Heart left ventricle (tissue), 16 donors: ENCODE data around the gene HK2. TPM values are rescaled to one million over a fixed set of nuclear protein-coding genes. Genes with fewer than 3 reads are reported as not detected.
A peak's percentile ranks its signal among the peaks of the same experiment; 100 is the strongest.

ENCODE experiments used
- ATAC-seq, 4 donors: fragments of 200-7000 bp; cut with Tn5 transposase; one replicate each; pipeline ENCODE4 v1.9.1; 2020 to 2022; ENCODE audit warnings: moderate library complexity in 4 of 4, mild to moderate bottlenecking in 3 of 4, moderate number of reproducible peaks in 1 of 4
- DNase-seq, 5 donors: peaks; one replicate each; pipeline ENCODE4 v3.0.0-alpha.2; 2020
- H3K27ac ChIP-seq, 12 donors: fragments of 200-600 bp; sonication (generic) in 4 of 12; one replicate each; pipeline versions ENCODE4 v1.5.0 to v1.8.0; 2016 to 2022; ENCODE audit warnings: mild to moderate bottlenecking in 2 of 12
- H3K27me3 ChIP-seq, 9 donors: fragments of 200-600 bp; sonication (generic) in 2 of 9; one replicate each; pipeline versions ENCODE4 v1.5.1 to v1.8.0; 2016 to 2022; ENCODE audit warnings: mild to moderate bottlenecking in 3 of 9
- H3K36me3 ChIP-seq, 9 donors: fragments of 200-600 bp; sonication (generic) in 2 of 9; one replicate each; pipeline versions ENCODE4 v1.5.0 to v1.8.0; 2018 to 2022; ENCODE audit warnings: mild to moderate bottlenecking in 2 of 9
- H3K4me1 ChIP-seq, 12 donors: fragments of 200-600 bp; sonication (generic) in 4 of 12; one replicate each; pipeline versions ENCODE4 v1.5.0 to v1.8.0; 2016 to 2022; ENCODE audit warnings: mild to moderate bottlenecking in 3 of 12
- H3K4me3 ChIP-seq, 12 donors: fragments of 200-600 bp; sonication (generic) in 4 of 12; one replicate each; pipeline versions ENCODE4 v1.5.0 to v1.8.0; 2017 to 2022; ENCODE audit warnings: mild to moderate bottlenecking in 9 of 12, moderate library complexity in 4 of 12
- H3K9me3 ChIP-seq, 12 donors: fragments of 200-600 bp; sonication (generic) in 4 of 12; one replicate each; pipeline versions ENCODE4 v1.5.0 to v1.8.0; 2016 to 2022; ENCODE audit warnings: mild to moderate bottlenecking in 1 of 12
- CTCF ChIP-seq, 12 donors: fragments of 200-600 bp; sonication (generic) in 4 of 12; IDR thresholded peaks; one replicate each; pipeline versions ENCODE4 v1.5.0 to v1.8.0; 2018 to 2022; ENCODE audit warnings: antibody characterized with exemption in 12 of 12, mild to moderate bottlenecking in 5 of 12
- POLR2A ChIP-seq, 2 donors: fragments of 450-650 bp; IDR thresholded peaks; one replicate each; pipeline ENCODE4 v1.6.1; 2017; ENCODE audit warnings: antibody characterized with exemption in 2 of 2, mild to moderate bottlenecking in 2 of 2, moderate library complexity in 2 of 2
- WGBS, 4 donors: extraction: QIAGEN DNeasy Blood & Tissue Kit in 2 of 4; methylation state at CpG; one replicate each; pipeline versions ENCODE4 v1.1.5 to v1.1.7; 2013 to 2018; 5-methylcytosine and 5-hydroxymethylcytosine counted together
- intact Hi-C, 10 donors: fragments of 100-400 bp; cut with DNase I; formaldehyde crosslinking; loops; one replicate each; pipeline versions ENCODE4 v1.11.1 to v1.14.2; 2022
- polyA plus RNA-seq, 2 donors: library from polyadenylated mRNA; stranded (reverse); fragments of 200-250 nt; gene quantifications; one replicate each; pipeline ENCODE4 v1.2.3, GENCODE V29; 2013
- total RNA-seq, 9 donors: library from RNA; depleted of rRNA in 2 of 9; stranded (reverse); fragments of >200 nt in 2 of 9; fragmentation: NEBNext Ultra II Directional in 3 of 9; extraction: Animal tissue kit (Norgen Biotek cat#: 25700) in 3 of 9; gene quantifications; one replicate each; pipeline versions ENCODE4 v1.1.0 to v1.2.4, GENCODE V29; 2016 to 2023
- donor health status: ischemic (EF 13 %, LVEDD 7.1; RV severe dilation, severe dysfunction).
- donor health status: healthy with polysubstance abuse.
- donor health status: DM: no; HTN: yes; CAD: no.
- donor health status: DM: no; HTN: no; CAD: no.
- donor health status: ischemic (EF 25% LVEDD 6.9; RV normal size, moderate dysfunction).
- donor health status: ischemic (EF 25% LVEDD 5.7; RV mildly dilated, moderate dysfunction).
- donor health status: healthy.
- donor health status: DM: yes; HTN: yes; CAD: no.
- donor health status: ischemic (EF 35%, LVEDD 5.7; RV mildly dilated, moderate dysfunction).
- donor health status: nonischemic (EF 11% LVEDD 7.7; RV severe dilation, severe dysfunction).
- donor health status: DM: yes; HTN: yes; CAD: no.
- donor health status: PGD.
- donor health status: ischemic (EF 29% LVEDD 5.4; RV normal size, mild dysfunction).
- donor health status: nonischemic (EF 23%, LVEDD 6.1; RV moderate dilation, normal function).

The HK2 gene
- total and polyA plus RNA-seq, 11 donors = 1.9 to 31.5 (median 16.3) TPM

DNA sequence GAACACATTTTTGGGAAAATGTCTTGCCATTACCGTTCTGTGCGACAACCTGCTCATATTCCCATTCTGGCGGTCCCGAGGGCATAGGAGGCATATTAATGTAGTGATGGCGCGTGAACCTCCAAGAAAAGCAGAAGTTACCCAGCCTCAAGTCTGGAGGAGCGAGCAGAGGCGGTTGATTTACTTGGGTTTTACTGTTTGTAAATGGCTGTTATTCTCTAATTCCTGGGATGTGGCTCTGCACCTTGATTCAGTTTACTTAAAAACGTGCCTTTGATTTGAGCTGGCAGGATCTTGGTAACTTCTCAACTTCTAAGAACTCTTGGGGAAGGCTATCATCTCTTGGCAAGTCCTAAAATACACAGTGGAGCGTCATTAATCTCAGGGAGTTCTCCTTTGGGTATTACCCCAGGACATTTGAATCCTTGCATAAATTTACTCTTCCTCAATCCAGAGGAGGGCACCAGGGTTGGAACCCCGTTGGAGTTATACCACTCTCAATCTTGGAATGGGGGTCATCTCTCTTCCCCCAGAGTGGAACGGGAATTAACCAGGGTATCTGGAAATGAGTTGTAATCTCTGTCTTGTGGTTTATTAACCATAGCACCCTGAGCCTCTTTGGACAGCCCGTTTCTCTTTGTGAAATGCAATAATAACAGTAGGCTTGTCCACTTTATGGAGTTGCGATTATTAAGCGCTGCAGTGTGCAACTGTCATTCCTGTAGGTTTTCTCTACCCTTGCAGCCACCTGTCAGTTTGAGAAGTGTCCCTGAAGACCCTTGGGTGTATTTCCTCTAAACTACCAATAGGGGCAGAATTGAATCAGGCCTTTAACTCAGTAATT is 2.1 kb downstream of the HK2 start:
- Histone ChIP-seq H3K27ac (peak overlapping the region in 6 of 12 donors; percentile 15 to 89 (median 57)), H3K27me3 (peaks cover 0 to 19% (median 0%) of the 10 kb centered on the region in 9 donors), H3K9me3 (no peaks in the 10 kb centered on the region), H3K4me1 (peaks cover 0 to 52% (median 12%) of the 10 kb centered on the region in 12 donors), H3K4me3 (peak overlapping the region; percentile 38 to 83 (median 60)), H3K36me3 (no peaks in the 10 kb centered on the region)
- no peak for TF ChIP-seq POLR2A (IDR thresholded peaks at IDR 0.05)
- peak; percentile 47 to 73 (median 64) for TF ChIP-seq CTCF (IDR thresholded peaks at IDR 0.05)
- 18 to 24% (median 22%) methylated on average over 15 of the region's 15 CpGs for WGBS, 4 donors
- DNase-seq (no peak), ATAC-seq (no peak)
- intact Hi-C loops = loop anchor here in 4 of 10 donors (2.0 to 5.0 kb wide), 3 partner anchors 36 to 119 kb away; no protein-coding TSS in a partner anchor

DNA sequence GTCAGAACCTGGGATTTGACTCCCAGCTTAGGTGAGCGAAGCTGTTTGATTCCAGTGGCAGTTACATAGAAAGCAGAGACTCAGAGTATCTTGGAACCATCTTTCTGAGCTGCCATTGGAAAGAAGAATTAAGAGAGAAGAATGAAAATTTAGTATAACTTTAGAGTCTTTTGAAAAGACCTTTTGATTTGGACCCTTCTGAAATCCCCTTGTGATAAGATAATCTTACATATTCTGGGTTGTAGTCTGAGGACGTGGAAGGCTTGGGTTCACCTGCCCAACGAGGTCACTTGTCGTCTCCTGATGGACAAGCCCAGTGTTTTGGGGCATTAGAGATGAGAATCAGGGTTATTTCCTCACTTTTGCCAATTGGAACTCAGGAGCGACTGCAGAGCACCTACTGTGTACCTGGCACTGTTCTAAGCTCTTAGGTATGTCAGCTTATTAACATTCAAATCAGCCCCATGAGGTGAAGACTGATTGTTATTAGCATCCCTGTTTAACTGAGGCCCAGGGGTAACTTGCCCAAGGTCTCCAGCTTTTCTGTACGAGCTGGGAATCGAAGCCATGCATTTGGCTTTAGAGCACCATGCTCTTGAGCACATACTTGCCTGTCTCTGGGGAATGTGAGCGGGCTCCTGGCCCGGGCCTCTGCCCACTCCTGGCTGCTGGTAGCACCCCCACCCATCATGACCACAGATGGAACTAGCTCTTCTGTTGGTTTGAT is 2.9 kb downstream of the HK2 start:
- H3K27ac ChIP-seq = peak overlapping the region in 2 of 12 donors; percentile 26 to 89
- 48 to 60% (median 53%) methylated on average over 9 of the region's 9 CpGs for WGBS, 4 donors
- TF ChIP-seq CTCF (IDR thresholded peaks at IDR 0.05) = no peak
- no peak for TF ChIP-seq POLR2A (IDR thresholded peaks at IDR 0.05)
- peak overlapping the region in 1 of 12 donors; percentile 77 for H3K4me3 ChIP-seq
- H3K9me3 ChIP-seq = no peaks in the 10 kb centered on the region
- DNase-seq (no peak), ATAC-seq (no peak)
- intact Hi-C loops = loop anchor here in 4 of 10 donors (2.0 to 5.0 kb wide), 3 partner anchors 35 to 120 kb away; no protein-coding TSS in a partner anchor
- peaks cover 0 to 19% (median 0%) of the 10 kb centered on the region in 9 donors for H3K27me3 ChIP-seq
- no peaks in the 10 kb centered on the region for H3K36me3 ChIP-seq
- peaks cover 0 to 59% (median 14%) of the 10 kb centered on the region in 12 donors for H3K4me1 ChIP-seq

DNA sequence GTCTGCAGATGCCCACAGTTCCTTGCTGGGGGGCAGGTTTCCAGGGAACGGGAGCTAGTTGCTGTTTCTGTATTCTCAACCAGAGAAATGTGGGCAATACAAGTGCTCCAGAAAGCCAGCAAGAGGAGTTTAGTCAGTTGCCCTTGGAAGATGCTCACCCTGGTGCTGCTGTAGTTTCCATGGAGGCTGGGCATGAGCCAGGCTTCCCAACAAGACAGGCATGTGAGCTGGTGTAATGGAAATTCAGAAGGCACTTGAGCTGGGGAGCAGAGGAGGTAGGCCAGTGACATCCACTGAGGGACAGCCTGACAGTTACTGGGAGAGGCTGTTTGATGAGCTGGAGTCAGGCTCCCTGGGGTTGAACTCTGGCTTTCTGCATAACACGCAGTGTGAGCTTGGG is 7.7 kb downstream of the HK2 start:
- intact Hi-C loops = no loop called here
- Histone ChIP-seq H3K9me3 (no peaks in the 10 kb centered on the region), H3K27ac (peak overlapping the region in 11 of 12 donors; percentile 26 to 90 (median 61)), H3K36me3 (no peaks in the 10 kb centered on the region), H3K4me3 (no peak overlapping the region), H3K4me1 (peaks cover 0 to 72% (median 33%) of the 10 kb centered on the region in 12 donors), H3K27me3 (no peaks in the 10 kb centered on the region)
- TF ChIP-seq POLR2A (IDR thresholded peaks at IDR 0.05) = peak in 1 of 2 donors; percentile 40
- TF ChIP-seq CTCF (IDR thresholded peaks at IDR 0.05) = no peak
- WGBS, 4 donors = 43 to 66% (median 54%) methylated on average over 2 of the region's 2 CpGs
- DNase-seq = peak in 4 of 5 donors; percentile 61 to 88 (median 76)
- peak; percentile 76 to 84 (median 82) for ATAC-seq

DNA sequence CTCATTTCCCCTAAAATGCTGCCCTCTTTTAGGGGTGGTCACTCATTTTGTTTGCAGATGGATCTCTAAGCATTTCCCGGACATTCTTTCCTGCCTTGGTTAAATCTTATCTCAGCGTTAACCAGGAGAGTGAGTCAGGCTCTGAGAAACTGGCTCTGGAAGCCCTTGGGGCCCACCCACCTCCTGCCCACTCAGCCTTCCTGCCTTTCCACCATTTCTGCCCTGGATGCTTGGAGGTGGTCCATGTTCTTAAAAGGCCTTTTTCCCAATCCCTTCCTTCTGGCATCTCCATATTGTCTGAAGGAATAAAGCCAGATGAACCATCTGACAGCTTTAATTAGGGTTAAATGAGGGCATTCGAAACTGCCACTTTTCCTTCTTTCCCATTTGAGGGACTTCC is 9.5 kb downstream of the HK2 start:
- Histone ChIP-seq H3K36me3 (no peaks in the 10 kb centered on the region), H3K27me3 (no peaks in the 10 kb centered on the region), H3K4me3 (no peak overlapping the region), H3K4me1 (peaks cover 0 to 83% (median 36%) of the 10 kb centered on the region in 12 donors), H3K27ac (peak overlapping the region in 10 of 12 donors; percentile 17 to 90 (median 64)), H3K9me3 (no peaks in the 10 kb centered on the region)
- ATAC-seq (peak in 1 of 4 donors; percentile 28), DNase-seq (peak in 1 of 5 donors; percentile 50)
- 38 to 49% (median 42%) methylated on average over 3 of the region's 3 CpGs for WGBS, 4 donors
- TF ChIP-seq CTCF (IDR thresholded peaks at IDR 0.05) (no peak), POLR2A (IDR thresholded peaks at IDR 0.05) (no peak)
- intact Hi-C loops = no loop called here
